ENCODE data around the gene IAH1.

Gene IAH1, protein sequence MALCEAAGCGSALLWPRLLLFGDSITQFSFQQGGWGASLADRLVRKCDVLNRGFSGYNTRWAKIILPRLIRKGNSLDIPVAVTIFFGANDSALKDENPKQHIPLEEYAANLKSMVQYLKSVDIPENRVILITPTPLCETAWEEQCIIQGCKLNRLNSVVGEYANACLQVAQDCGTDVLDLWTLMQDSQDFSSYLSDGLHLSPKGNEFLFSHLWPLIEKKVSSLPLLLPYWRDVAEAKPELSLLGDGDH

GRCh38 chr2:9474361-9475057 is at the start of gene IAH1:
IAH1 (plus strand) TSS chr2:9474551; CDS start chr2:9474567, 16 bp downstream.
- ChIA-PET POLR2A (interaction anchor here (0.7 to 3.0 kb wide), 6 partner anchors 10 to 201 kb away, joined by 3 to 12 read pairs (median 3); partner anchors contain the start of genes ADAM17 and YWHAQ), CTCF (interaction anchor here (0.6 kb wide), 2 partner anchors 91 to 373 kb away, joined by 3 to 4 read pairs; no protein-coding TSS in a partner anchor)
- peak within 1 kb of the TSS; percentile 59 for H3K4me3 ChIP-seq (ENCODE audit: low read depth, low read length)
- H3K4me1 ChIP-seq (ENCODE audit: control insufficient read depth, insufficient read depth, low read length): no peaks in the 10 kb centered on the region; the same call in 1 of the 2 replicates
- no peaks in the 10 kb centered on the region for H3K9me3 ChIP-seq (ENCODE audit: control insufficient read depth, insufficient read depth, low read depth, low read length)
- H3K36me3 ChIP-seq (ENCODE audit: control insufficient read depth in 2 of 2, insufficient read depth in 1 of 2, low read length in 2 of 2): peaks cover 1 to 62% of the 10 kb centered on the region in 2 experiments
- TF ChIP-seq SCRT2 (tag by site-specific recombination; IDR thresholded peaks at IDR 0.05) (0 out of 2 replicates have a peak, but pooled peaks have one; percentile 36), PBX3 (CRISPR knock-in tag; IDR thresholded peaks at IDR 0.05) (0 out of 2 replicates have a peak, but pooled peaks have one; percentile 45), OVOL3 (tag by site-specific recombination; IDR thresholded peaks at IDR 0.05) (no peak), ZFHX2 (tag by site-specific recombination; conservative IDR thresholded peaks at IDR 0.05) (peak; percentile 68), ZNF585B (tag by site-specific recombination; IDR thresholded peaks at IDR 0.05) (no peak), ZNF660 (tag by site-specific recombination; IDR thresholded peaks at IDR 0.05) (peak; percentile 52; the same call in 1 of the 2 replicates), ZSCAN30 (tag by site-specific recombination; IDR thresholded peaks at IDR 0.05) (peak; percentile 9; the same call in 1 of the 2 replicates), YY1 (tag by site-specific recombination; IDR thresholded peaks at IDR 0.05) (0 out of 2 replicates have a peak, but pooled peaks have one; percentile 48), KLF1 (tag by site-specific recombination; IDR thresholded peaks at IDR 0.05) (0 out of 2 replicates have a peak, but pooled peaks have one; percentile 28), ZNF776 (tag by site-specific recombination; IDR thresholded peaks at IDR 0.05; ENCODE audit: borderline replicate concordance) (no peak), KLF8 (tag by site-specific recombination; IDR thresholded peaks at IDR 0.05) (peak; percentile 38; the same call in 1 of the 2 replicates), ZNF76 (tag by site-specific recombination; IDR thresholded peaks at IDR 0.05; ENCODE audit: borderline replicate concordance, low read depth) (peak; percentile 42; the same call in 1 of the 2 replicates), EGR2 (tag by site-specific recombination; IDR thresholded peaks at IDR 0.05; ENCODE audit: low read depth) (peak; percentile 63), KLF9 (tag by site-specific recombination; IDR thresholded peaks at IDR 0.05; ENCODE audit: low read depth) (peak; percentile 24; the same call in 1 of the 2 replicates), ZBTB11 (tag by site-specific recombination; conservative IDR thresholded peaks at IDR 0.05; ENCODE audit: low read depth) (0 out of 2 replicates have a peak, but pooled peaks have one; percentile 16)
- TF ChIP-seq, protein P1, sequence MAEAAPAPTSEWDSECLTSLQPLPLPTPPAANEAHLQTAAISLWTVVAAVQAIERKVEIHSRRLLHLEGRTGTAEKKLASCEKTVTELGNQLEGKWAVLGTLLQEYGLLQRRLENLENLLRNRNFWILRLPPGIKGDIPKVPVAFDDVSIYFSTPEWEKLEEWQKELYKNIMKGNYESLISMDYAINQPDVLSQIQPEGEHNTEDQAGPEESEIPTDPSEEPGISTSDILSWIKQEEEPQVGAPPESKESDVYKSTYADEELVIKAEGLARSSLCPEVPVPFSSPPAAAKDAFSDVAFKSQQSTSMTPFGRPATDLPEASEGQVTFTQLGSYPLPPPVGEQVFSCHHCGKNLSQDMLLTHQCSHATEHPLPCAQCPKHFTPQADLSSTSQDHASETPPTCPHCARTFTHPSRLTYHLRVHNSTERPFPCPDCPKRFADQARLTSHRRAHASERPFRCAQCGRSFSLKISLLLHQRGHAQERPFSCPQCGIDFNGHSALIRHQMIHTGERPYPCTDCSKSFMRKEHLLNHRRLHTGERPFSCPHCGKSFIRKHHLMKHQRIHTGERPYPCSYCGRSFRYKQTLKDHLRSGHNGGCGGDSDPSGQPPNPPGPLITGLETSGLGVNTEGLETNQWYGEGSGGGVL (tag by site-specific recombination; IDR thresholded peaks at IDR 0.05): peak; percentile 17; the same call in 1 of the 2 replicates
- TF ChIP-seq, protein P2, sequence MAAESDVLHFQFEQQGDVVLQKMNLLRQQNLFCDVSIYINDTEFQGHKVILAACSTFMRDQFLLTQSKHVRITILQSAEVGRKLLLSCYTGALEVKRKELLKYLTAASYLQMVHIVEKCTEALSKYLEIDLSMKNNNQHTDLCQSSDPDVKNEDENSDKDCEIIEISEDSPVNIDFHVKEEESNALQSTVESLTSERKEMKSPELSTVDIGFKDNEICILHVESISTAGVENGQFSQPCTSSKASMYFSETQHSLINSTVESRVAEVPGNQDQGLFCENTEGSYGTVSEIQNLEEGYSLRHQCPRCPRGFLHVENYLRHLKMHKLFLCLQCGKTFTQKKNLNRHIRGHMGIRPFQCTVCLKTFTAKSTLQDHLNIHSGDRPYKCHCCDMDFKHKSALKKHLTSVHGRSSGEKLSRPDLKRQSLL (tag by site-specific recombination; IDR thresholded peaks at IDR 0.05): peak; percentile 35; the same call in 1 of the 2 replicates
- TF ChIP-seq, protein P3, sequence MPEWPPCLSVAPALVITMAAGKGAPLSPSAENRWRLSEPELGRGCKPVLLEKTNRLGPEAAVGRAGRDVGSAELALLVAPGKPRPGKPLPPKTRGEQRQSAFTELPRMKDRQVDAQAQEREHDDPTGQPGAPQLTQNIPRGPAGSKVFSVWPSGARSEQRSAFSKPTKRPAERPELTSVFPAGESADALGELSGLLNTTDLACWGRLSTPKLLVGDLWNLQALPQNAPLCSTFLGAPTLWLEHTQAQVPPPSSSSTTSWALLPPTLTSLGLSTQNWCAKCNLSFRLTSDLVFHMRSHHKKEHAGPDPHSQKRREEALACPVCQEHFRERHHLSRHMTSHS (tag by site-specific recombination; IDR thresholded peaks at IDR 0.05): no peak
- TF ChIP-seq, protein P4, sequence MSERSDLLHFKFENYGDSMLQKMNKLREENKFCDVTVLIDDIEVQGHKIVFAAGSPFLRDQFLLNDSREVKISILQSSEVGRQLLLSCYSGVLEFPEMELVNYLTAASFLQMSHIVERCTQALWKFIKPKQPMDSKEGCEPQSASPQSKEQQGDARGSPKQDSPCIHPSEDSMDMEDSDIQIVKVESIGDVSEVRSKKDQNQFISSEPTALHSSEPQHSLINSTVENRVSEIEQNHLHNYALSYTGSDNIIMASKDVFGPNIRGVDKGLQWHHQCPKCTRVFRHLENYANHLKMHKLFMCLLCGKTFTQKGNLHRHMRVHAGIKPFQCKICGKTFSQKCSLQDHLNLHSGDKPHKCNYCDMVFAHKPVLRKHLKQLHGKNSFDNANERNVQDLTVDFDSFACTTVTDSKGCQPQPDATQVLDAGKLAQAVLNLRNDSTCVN (tag by site-specific recombination; optimal IDR thresholded peaks at IDR 0.05): peak; percentile 64
- peak within 1 kb of the TSS; percentile 92 for H3K27ac ChIP-seq (ENCODE audit: extremely low read depth, low read depth, low read length)

Measured in HEK293 (cell line).